AG04449 (cell line): ENCODE results near the gene DOCK2.

Experiments
- CTCF ChIA-PET: fragments of 350-600 bp; formaldehyde crosslinking; extraction: SDS; loops from one replicate; lab custom pipeline; 2021; ENCODE audit warnings: antibody characterized with exemption; lab: Yijun Ruan, JAX
- POLR2A ChIA-PET: fragments of 400-600, 350-600 bp; formaldehyde crosslinking; extraction: SDS; loops from one replicate; lab custom pipeline; 2020; ENCODE audit warnings: antibody characterized with exemption, inconsistent platforms; lab: Yijun Ruan, JAX
- DNase-seq: peaks from one replicate; pipeline ENCODE4 v3.0.0-alpha.2; 2010; ENCODE audit warnings: low read depth, low spot score
- H3K4me3 ChIP-seq: 2 replicates; pipeline ENCODE4 v1.5.1; 2011; ENCODE audit warnings: low read depth, mild to moderate bottlenecking, control low read depth, low read length
- TF ChIP-seq, protein P1 (sequence below): IDR thresholded peaks from one replicate; pipeline ENCODE4 v1.5.1; 2011; ENCODE audit warnings: mild to moderate bottlenecking, moderate library complexity, low read length, control low read depth, inconsistent platforms; ENCODE audit not compliant: insufficient read depth; ENCODE audit errors: missing control alignments

The DOCK2 gene

GRCh38 chr5:169954786-169955185, 317.7 kb downstream of the DOCK2 start:
- CTCF ChIA-PET, result interaction anchor here (0.9 to 2.8 kb wide), 2 partner anchors 17 to 254 kb away, joined by 3 to 7 read pairs; no protein-coding TSS in a partner anchor

DNA sequence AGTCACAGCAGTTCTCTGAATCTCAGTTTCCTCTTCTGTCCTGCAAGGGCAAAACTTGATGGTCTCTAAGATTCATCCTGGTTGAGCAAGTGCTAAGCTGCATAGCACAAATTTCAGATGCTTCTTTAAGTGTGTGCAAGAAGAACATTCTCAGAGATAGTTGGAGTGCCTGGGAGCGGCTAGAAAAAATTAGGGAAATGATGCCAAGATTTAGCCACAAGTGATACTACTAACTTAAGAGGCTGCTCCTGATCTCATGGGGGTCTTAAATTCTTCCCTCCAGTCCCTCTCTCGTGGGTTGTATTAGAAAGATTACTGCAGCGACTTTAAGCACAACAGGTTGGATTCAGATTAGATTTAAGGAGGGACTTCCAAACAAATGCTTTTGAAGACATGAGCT, 319.1 kb downstream of the DOCK2 start:
- DNase-seq, result no peak
- TF ChIP-seq, protein P1, sequence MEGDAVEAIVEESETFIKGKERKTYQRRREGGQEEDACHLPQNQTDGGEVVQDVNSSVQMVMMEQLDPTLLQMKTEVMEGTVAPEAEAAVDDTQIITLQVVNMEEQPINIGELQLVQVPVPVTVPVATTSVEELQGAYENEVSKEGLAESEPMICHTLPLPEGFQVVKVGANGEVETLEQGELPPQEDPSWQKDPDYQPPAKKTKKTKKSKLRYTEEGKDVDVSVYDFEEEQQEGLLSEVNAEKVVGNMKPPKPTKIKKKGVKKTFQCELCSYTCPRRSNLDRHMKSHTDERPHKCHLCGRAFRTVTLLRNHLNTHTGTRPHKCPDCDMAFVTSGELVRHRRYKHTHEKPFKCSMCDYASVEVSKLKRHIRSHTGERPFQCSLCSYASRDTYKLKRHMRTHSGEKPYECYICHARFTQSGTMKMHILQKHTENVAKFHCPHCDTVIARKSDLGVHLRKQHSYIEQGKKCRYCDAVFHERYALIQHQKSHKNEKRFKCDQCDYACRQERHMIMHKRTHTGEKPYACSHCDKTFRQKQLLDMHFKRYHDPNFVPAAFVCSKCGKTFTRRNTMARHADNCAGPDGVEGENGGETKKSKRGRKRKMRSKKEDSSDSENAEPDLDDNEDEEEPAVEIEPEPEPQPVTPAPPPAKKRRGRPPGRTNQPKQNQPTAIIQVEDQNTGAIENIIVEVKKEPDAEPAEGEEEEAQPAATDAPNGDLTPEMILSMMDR, result no peak
- no peak overlapping the region for H3K4me3 ChIP-seq
- POLR2A ChIA-PET, result no interaction called here
- CTCF ChIA-PET, result interaction anchor here (2.8 to 3.0 kb wide), 2 partner anchors 16 to 24 kb away, joined by 7 to 14 read pairs; partner anchors contain the start of gene INSYN2B

More at GRCh38 chr5:169954786-169955185, 317.7 kb downstream of the DOCK2 start:
- no peak for DNase-seq
- TF ChIP-seq, protein P1, result no peak
- H3K4me3 ChIP-seq, result no peak overlapping the region
- POLR2A ChIA-PET, result no interaction called here

DNA sequence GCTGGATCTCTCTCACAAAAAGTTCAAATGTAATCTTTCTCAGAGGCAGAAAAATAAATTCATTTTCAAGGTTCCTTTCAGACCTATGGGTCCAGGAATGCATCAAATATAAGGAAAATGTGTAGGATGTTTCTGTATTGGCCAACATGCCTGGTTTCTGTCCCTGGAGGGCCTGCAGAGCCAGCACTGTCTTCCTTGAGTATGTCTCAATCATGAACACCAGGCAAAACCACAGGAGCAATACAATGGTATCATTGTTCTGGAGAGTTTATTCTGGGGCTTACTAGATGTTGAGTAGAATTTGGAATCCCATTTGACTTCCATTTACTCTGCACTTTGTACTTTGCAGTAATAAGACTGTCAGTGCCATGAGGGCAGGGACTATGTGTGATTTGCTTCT, 319.7 kb downstream of the DOCK2 start:
- TF ChIP-seq, protein P1, result no peak
- H3K4me3 ChIP-seq, result no peak overlapping the region
- ChIA-PET POLR2A (no interaction called here), CTCF (interaction anchor here (1.2 to 3.0 kb wide), 3 partner anchors 10 to 23 kb away, joined by 3 to 14 read pairs (median 7); partner anchors contain the start of gene INSYN2B)
- no peak for DNase-seq

GRCh38 chr5:169958278-169958677, 321.2 kb downstream of the DOCK2 start:
- H3K4me3 ChIP-seq, result no peak overlapping the region
- POLR2A ChIA-PET, result no interaction called here
- no peak for DNase-seq
- TF ChIP-seq, protein P1, result no peak
- CTCF ChIA-PET, result interaction anchor here (0.9 to 3.0 kb wide), 3 partner anchors 13 to 256 kb away, joined by 3 to 14 read pairs (median 5); partner anchors contain the start of gene INSYN2B

GRCh38 chr5:169960659-169961058, 323.6 kb downstream of the DOCK2 start:
- POLR2A ChIA-PET, result no interaction called here
- TF ChIP-seq, protein P1, result no peak
- CTCF ChIA-PET, result no interaction called here
- H3K4me3 ChIP-seq, result no peak overlapping the region
- DNase-seq, result no peak

- TF ChIP-seq, protein P1, result no peak
- no peak for DNase-seq
- H3K4me3 ChIP-seq, result no peak overlapping the region
- ChIA-PET CTCF (interaction anchor here (1.0 to 5.1 kb wide), 4 partner anchors 13 to 263 kb away, joined by 3 to 31 read pairs (median 6); partner anchors contain the start of gene INSYN2B), POLR2A (no interaction called here)
Measured at GRCh38 chr5:169964246-169964645, 327.2 kb downstream of the DOCK2 start.
